GM18909 (cell line): ENCODE results near the gene CIITA.
"Not testable (repeated sequence)": the region's sequence is repeated elsewhere in the genome, so short reads cannot be mapped to it uniquely, and the experiment has no call there.

Experiments
- ATAC-seq: cut with Tn5 transposase; IDR thresholded peaks from one replicate; pipeline ENCODE4 v1.9.1; 2021; ENCODE audit warnings: mild to moderate bottlenecking; ENCODE audit not compliant: unreplicated experiment, poor library complexity

The CIITA gene

GRCh38 chr16:10876799-10877341 is at the start of gene CIITA:
Gene CIITA (plus strand): TSS chr16:10877202. CDS start chr16:10877331, 129 bp downstream.
- ATAC-seq, result peak; percentile 60

GRCh38 chr16:10827691-10828341 is 49.2 kb upstream of the CIITA start:
- no peak for ATAC-seq

- ATAC-seq, result no peak
Observed at GRCh38 chr16:10828851-10829366, 48.1 kb upstream of the CIITA start.

DNA sequence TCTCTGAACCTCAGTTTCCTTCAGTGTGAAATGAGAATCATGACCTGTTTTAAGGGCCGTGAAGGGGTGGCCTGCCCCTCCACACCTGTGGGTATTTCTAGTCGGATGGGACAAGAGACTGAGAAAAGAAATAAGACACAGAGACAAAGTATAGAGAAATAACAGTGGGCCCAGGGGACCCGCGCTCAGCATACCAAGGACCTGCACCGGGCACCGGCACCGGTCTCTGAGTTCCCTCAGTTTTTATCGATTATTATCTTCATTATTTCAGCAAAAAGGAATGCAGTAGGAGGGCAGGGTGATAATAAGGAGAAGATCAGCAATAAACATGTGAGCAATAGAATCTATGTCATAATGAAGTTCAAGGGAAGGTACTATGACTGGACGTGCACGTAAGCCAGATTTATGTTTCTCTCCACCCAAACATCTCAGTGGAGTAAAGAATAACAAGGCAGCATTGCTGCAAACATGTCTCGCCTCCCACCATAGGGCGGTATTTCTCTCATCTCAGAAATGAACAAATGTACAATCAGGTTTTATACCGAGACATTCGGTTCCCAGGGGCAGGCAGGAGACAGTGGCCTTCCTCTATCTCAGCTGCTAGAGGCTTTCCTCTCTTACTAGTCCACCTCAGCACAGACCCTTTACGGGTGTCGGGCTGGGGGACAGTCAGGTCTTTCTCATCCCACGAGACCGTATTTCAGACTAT is 47.5 kb upstream of the CIITA start:
- not testable (repeated sequence) for ATAC-seq

DNA sequence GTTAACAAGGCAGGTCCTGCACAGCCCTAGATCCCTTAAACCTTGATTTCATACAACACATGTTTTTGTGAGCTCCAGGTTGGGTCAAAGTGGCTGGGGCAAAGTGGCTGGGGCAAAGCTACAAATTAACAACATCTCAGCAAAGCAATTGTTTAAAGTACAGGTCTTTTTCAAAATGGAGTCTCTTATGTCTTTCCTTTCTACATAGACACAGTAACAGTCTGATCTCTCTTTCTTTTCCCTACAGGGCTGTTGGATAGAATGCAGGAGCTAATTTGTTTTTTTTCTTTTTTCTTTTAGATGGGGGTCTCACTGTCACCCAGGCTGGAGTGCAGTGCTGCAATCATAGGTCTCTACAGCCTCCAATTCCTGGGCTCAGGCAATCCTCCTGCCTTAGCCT is 46.8 kb upstream of the CIITA start:
- ATAC-seq, result not testable (repeated sequence)

DNA sequence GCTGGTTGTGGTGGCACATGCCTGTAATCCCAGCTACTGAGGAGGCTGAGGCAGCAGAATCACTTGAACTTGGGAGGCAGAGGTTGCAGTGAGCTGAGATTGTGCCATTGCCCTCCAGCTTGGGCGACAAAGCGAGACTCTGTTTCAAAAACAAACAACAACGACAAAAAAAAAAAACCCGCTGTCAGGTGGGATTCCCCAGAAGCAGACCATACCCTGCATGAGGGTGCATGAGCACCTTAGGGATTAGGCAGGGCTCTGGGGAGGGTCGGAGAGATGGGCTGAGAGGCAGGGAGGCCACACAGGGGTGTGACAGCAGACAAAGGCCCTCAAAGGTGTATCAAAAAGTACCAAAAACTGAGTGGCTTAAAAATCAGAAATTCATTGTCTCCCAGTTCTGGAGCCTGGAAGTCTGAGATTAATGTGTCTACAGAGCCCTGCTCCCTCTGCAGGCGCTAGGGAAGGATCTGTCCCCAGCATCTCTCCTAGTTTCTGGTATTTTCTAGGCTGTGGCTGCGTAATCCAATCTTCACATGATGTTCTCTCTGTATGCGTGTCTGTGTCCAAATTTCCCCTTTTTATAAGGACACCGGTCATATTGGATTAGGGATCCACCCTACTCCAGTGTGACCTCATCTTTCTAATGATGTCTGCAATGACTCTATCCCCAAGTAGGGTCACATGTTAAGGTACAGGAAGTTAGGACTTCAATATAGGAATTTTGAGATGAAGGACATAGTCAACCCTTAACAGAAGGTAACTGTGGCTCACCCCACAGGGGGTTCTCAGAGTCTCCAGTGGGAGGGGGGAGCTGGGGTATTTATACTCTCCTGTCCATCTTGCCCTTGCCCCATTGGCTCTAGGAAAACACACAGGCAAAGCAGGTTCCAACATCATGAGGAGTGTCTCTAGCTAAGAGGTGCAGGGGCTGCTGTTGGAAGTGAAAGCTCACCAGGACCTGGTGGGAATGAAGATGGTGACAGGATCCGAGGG is 44.8 kb upstream of the CIITA start:
- no peak for ATAC-seq

GRCh38 chr16:10833271-10833670 is 43.7 kb upstream of the CIITA start:
- no peak for ATAC-seq

GRCh38 chr16:10834130-10834529 is 42.9 kb upstream of the CIITA start:
- ATAC-seq, result no peak

GRCh38 chr16:10834766-10835165 is 42.2 kb upstream of the CIITA start:
- no peak for ATAC-seq

DNA sequence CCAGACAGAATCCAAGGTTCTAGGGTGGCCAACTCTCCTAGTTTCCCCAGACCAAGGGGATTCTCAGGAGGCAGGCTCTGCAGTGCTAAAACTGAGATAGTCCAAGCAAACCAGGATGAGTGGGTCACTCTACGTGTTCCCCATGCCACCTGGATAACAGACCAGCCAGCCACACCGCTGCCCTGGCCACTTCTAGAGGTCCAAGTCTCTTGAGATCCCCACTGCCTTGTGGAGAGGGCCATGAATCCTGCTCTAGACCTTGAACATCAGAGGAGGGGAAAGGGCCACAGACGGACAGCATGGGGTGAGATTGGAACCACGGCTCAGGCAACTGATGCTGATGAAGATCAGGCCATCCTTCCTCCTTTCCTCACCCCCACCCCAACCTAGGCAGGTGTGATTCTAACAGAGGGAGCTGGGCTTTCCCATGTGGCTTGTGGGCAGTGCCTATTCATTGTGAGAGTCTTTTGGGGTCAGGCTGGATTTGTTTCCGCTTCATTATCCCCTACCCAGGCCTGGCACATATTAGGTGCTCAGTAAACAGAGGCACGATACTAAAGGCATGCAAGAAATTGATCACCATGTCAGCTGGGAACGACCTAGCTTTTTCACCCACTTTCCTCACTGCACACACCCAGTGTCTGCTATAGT is 41.6 kb upstream of the CIITA start:
- ATAC-seq, result peak; percentile 79

DNA sequence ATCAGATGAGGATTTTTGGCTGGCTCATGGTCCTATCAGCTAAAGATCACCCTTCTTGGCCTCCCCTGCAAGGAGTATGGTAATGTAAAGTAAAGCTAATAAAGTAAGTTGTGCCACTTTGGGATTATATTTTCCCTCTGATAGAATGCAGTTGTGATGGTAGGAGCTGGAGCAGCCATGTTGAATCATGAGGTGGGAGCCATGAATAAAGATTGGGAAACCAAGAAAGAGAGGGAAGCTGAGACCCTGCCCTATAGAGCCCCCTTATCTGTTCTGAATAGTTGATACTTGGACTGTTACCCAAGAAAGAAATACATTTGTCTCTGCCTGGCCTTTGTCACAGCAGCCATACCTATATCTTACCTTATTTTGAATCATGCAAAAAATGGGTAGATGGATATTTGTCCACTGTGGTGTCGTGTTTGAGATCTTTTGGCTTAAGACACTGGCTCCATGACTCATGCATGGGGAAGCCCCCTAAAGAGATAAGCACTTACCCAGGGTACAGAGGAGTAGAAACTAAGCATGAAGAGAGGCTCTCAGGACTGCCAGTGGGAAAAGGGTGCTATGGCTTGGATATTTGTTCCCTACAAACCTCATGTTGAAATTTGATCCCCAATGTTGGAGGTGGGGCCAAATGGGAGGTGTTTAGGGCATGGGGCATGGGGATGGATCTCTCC is 40.7 kb upstream of the CIITA start:
- no peak for ATAC-seq

GRCh38 chr16:10838621-10839278 is 38.3 kb upstream of the CIITA start:
- ATAC-seq, result no peak

GRCh38 chr16:10839279-10839666 is 37.7 kb upstream of the CIITA start:
- ATAC-seq, result no peak

GRCh38 chr16:10840703-10841102 is 36.3 kb upstream of the CIITA start:
- ATAC-seq, result no peak

- ATAC-seq, result no peak
Observed at GRCh38 chr16:10846213-10846998, 30.6 kb upstream of the CIITA start.

GRCh38 chr16:10847176-10847575 is 29.8 kb upstream of the CIITA start:
- no peak for ATAC-seq

- ATAC-seq, result no peak
Observed at GRCh38 chr16:10849736-10850477, 27.1 kb upstream of the CIITA start.
